NCI-H526 (cell line): Measurements from ENCODE around the gene RAMAC.
"Not testable (repeated sequence)": the region's sequence is repeated elsewhere in the genome, so short reads cannot be mapped to it uniquely, and the experiment has no call there.

Experiments used
- DNase-seq, 2 experiments: peaks; one replicate each; lab custom pipeline; 2025; lab: John Stamatoyannopoulos, UW

Gene RAMAC

DNA sequence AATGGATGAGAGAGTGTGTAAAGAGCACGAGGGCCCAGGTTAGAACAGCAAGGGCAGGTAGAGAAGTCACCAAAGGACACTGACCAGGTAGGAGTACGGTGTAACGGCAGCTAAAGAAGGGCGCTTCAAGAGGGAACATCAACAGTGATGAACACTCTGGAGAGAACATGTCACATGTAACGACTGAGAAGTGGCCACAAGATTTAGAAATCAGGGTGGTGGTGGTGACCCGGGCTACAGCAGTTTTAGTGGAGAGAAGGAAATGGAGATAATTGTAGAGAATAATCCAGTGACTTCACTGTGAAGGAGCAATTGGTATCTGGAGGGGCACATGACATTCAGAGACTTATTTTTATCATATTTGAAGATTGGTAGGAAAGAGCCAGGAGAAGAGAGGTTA, 26.6 kb downstream of the RAMAC start:
- no peak for DNase-seq

DNA sequence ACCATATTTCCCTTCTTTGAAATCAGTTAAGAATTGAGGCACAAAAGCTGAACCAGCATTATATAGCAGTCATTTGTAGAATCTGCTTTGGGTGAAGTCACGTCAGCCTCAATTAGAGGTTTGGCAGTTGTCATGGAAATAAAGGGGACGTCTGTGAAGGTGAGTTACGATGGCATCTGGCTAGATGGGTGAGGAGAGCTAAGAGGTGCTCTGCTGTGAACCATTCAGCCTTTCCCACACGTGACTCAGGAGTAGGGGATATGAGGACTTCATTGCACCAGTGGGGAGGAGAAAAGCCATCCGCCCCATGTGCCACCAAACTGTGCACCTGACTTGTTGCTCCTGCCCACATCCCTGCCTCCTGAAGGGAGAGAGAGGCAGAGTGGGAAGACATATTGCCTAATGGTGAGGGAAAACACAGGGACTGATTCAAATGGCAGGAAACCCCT, 28.2 kb downstream of the RAMAC start:
- DNase-seq = no peak

DNA sequence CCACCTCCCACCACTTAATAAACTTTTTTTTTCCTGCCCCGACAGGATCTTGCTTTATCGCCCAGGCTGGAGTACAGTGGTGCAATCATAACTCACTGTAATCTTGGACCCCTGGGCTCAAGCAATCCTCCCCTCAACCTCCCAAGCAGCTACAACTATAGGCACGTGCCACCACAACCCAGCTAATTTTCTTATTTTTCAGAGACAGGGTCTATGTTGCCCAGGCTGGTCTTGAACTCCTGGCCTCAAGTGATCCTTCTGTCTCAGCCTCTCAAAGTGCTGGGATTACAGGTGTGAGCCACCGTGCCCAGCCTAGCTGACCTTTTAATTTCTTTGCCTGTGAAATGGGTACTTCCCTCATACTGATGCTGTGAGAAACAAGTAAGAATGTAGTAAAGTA, 29.4 kb downstream of the RAMAC start:
- DNase-seq = no peak

DNA sequence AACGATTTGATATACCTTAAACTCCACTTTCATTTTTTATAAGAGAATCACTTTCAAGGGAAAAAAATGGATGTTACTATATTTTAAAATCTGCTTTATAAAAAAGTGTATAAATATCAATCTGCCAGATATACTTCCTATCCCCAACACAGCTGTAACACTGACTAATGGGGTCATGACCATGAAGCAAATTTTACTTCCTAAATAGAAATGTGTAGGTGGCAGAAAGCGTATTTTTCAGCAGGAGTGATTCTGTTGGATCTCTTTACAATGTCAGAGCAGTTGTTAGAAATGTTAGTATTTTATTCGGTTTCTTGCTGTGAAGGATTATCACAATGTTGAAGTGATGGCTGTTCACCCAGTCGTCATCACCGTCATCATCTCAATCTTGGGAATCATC, 30.9 kb downstream of the RAMAC start:
- no peak for DNase-seq

DNA sequence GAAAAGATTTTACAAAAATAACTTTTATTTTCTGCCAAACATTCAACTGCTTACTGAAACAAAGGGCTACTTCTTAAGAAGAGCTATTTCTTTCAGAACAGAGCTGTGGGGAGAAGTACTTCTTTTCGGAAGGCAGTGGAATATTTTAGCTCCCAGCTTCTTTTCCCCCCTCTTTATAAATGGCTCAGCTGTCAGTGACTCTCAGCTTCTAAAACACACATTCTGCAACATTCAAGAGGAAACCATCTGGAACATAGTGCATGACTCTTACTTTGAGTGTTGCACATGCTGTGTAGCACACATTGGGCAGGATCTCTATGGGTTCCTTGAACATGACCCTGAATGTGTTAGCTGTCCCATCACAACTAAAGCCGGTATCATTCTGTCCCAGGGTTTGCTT, 32.4 kb downstream of the RAMAC start:
- no peak for DNase-seq

DNA sequence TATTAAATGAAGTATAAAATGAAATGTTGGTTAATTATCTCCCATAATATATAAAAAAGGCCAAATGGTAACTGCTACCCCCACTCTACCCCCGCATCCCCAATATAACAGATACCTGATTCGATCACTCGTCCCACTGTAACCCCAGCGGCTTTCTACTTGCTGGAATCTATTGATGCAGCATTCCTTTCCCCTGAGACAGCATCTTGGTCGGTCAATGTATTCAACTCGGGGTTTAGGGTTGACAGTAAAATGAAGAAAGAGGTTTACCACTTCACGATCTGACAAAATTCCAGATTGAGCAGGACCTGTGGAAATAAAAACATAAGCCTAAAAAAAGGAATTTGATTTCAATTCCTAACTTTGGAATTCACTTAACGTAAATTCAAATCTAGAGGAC, 44.0 kb downstream of the RAMAC start:
- no peak for DNase-seq

DNA sequence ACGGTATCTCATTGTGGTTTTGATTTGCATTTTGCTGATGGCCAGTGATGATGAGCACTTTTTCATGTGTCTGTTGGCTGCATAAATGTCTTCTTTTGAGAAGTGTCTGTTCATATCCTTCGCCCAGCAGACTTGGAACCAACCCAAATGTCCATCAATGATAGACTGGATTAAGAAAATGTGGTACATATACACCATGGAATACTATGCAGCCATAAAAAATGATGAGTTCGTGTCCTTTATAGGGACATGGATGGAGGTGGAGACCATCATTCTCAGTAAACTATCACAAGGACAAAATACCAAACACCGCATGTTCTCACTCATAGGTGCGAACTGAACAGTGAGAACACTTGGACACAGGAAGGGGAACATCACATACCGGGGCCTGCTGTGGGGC, 45.2 kb downstream of the RAMAC start:
- DNase-seq = not testable (repeated sequence)

DNA sequence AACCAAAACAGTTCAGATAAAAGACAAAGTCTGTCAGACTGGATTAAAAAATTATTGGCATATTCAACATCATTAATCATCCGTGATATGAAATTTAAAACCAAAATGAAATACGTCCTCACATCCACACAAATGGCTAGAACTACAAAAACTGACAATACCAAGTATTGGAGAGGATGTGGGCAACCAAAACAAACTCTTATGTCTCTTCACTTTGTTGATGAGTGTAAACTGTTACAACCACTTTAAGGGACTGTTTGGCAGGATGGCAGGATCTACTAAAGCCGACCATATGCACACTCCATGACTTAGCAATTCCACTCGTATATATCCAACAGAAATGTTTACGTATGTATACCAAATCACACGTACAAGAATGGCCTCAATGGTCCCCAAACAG, 50.2 kb downstream of the RAMAC start:
- no peak for DNase-seq

DNA sequence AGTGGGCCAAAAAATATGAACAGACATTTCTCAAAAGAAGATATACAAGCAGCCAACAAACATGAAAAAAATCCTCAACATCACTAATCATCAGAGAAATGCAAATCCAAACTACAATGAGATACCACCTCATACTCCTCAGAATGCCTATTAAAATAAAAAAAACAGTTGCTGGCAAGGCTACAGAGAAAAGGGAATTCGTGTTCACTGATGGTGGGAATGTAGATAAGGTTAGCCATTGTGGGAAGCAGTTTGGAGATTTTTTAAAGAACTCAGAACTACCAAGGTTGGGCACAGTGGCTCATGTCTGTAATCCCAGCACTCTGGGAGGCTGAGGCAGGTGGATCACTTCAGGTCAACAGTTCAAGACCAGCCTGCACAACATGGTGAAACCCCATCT, 53.2 kb downstream of the RAMAC start:
- no peak for DNase-seq
